ENCODE measurements around the gene DGKQ.

Gene DGKQ

DNA sequence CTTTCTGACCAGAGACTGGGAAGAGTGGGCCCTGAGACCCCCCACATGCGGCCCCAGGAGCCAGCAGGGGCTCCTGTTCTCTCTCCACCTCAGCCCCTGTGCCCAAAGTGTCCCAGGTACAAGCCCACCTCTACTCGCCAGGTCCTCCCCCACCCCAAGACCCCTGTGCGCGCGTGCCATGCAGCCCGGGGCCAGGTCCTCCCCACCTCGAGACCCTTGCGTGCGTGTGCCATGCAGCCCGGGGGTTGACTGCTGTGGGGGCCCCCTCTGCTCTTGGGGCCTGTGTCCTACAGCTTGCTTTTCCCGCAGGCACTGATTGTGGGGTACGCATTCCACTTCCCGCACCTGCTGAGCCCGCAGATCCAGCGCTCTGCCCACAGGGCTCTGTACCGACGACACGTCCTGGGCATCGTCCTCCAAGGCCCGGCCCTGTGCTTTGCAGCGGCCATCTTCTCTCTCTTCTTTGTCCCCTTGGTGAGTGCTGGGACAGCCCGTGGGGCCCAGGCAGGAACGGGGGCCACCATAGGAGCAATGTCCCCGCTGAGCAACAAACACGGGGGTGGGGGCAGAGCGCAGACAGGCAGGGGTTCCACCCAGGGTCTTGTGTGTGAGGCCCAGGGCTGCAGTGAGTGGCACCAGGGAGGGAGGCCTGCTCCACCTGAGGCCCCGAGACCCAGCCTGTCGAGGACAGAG lies 20.3 kb downstream of the DGKQ start:
- no peaks in the 10 kb centered on the region for H3K4me1 ChIP-seq (ENCODE audit: control insufficient read depth, low read length)
- H3K4me3 ChIP-seq (ENCODE audit: low read length), result no peak overlapping the region
- no peaks in the 10 kb centered on the region for H3K27me3 ChIP-seq (ENCODE audit: control insufficient read depth, low read length)
- H3K4me2 ChIP-seq (ENCODE audit: low read length), result no peak overlapping the region
- H3F3A ChIP-seq (ENCODE audit: control insufficient read depth, insufficient read depth), result no peaks in the 10 kb centered on the region
- no peak overlapping the region for H3K27ac ChIP-seq (ENCODE audit: low read depth, low read length)
- no peaks in the 10 kb centered on the region for H3K9me2 ChIP-seq (replicated peaks; ENCODE audit: control insufficient read depth, low read length)
- TF ChIP-seq EZH2phosphoT487 (IDR thresholded peaks at IDR 0.05; ENCODE audit: borderline replicate concordance, low read length), result no peak
- TF ChIP-seq CTCF (IDR thresholded peaks at IDR 0.05; ENCODE audit: low read depth, low read length, poor library complexity, severe bottlenecking), result no peak
- H3K36me3 ChIP-seq (ENCODE audit: control insufficient read depth, low read length), result no peaks in the 10 kb centered on the region
- H3K79me2 ChIP-seq (ENCODE audit: control insufficient read depth, low read length), result no peaks in the 10 kb centered on the region
- 0 out of 2 replicates have a peak, but pooled peaks cover 8% of the 10 kb centered on the region for H4K20me1 ChIP-seq (ENCODE audit: control insufficient read depth, insufficient read depth, low read depth, low read length)
- H3K9me3 ChIP-seq (ENCODE audit: control insufficient read depth, insufficient read depth, low read length), result no peaks in the 10 kb centered on the region

DNA sequence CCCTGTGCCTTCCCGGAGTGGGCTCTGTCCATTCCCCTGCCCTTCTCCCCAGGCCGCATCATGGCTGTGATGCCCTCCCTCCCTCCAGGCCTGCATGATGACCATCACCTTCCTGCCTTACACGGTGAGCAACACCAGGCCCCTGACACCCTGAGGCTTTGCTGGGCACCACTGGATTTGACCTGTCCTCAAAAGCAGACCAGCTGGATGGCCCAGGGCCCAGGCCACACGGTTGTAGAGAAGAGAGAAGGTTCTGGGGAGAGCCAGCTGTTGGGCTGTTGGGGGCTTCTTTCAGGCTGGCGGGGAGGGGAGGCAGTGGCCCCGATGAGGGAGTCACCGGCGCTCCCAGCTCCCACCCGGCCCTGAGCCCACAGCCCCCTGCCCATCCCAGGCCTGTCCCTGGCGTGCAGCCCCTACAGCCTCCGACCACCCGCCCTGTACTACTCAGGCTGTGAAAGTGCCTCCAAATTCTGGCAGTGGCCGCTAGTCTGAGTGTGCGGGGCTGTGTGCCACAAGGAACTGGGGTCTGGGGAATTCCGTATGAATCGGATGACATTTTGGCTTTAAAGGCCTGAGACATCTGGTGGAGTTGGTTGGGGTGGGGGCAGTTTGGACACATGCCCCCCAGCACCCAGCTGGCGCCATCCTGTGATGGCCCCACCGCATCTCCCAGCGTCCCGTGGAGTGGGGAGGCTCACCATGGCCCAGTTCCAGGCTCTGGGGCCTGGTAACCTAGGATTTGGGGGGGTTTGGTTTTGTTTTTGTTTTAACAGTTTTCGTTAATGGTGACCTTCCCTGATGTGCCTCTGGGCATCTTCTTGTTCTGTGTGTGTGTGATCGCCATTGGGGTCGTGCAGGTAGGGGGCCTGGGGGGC lies 21.5 kb downstream of the DGKQ start:
- Histone ChIP-seq H4K20me1 (ENCODE audit: control insufficient read depth, insufficient read depth, low read depth, low read length) (0 out of 2 replicates have a peak, but pooled peaks cover 8% of the 10 kb centered on the region), H3K9me3 (ENCODE audit: control insufficient read depth, insufficient read depth, low read length) (no peaks in the 10 kb centered on the region), H3K36me3 (ENCODE audit: control insufficient read depth, low read length) (no peaks in the 10 kb centered on the region), H3K4me1 (ENCODE audit: control insufficient read depth, low read length) (no peaks in the 10 kb centered on the region), H3K27me3 (ENCODE audit: control insufficient read depth, low read length) (no peaks in the 10 kb centered on the region), H3K9me2 (replicated peaks; ENCODE audit: control insufficient read depth, low read length) (no peaks in the 10 kb centered on the region), H3K79me2 (ENCODE audit: control insufficient read depth, low read length) (no peaks in the 10 kb centered on the region), H3K27ac (ENCODE audit: low read depth, low read length) (no peak overlapping the region), H3F3A (ENCODE audit: control insufficient read depth, insufficient read depth) (no peaks in the 10 kb centered on the region), H3K4me2 (ENCODE audit: low read length) (no peak overlapping the region), H3K4me3 (ENCODE audit: low read length) (no peak overlapping the region)
- TF ChIP-seq CTCF (IDR thresholded peaks at IDR 0.05; ENCODE audit: low read depth, low read length, poor library complexity, severe bottlenecking) (no peak), EZH2phosphoT487 (IDR thresholded peaks at IDR 0.05; ENCODE audit: borderline replicate concordance, low read length) (no peak)

DNA sequence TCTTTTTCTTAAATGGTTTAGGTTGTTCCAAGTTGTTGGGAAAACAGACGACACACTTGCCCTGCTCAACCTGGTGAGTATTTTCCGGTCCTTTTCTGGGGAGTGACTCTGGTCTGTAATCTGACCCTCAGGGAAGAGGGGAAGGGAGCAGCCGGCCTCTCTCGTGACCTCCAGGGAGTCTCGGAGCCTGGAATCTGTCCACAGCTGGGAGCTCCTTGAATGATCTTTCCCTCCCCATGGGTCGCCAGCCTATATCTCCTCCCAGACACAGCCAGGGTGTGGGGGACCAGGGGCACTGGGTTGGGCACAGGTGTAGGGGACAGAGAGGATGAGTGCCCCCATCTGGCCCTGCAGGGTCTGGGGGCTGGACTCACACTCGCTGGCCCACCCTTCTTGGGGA lies 22.2 kb downstream of the DGKQ start:
- Histone ChIP-seq H3K4me1 (ENCODE audit: control insufficient read depth, low read length) (no peaks in the 10 kb centered on the region), H3K4me2 (ENCODE audit: low read length) (no peak overlapping the region), H3K79me2 (ENCODE audit: control insufficient read depth, low read length) (no peaks in the 10 kb centered on the region), H4K20me1 (ENCODE audit: control insufficient read depth, insufficient read depth, low read depth, low read length) (0 out of 2 replicates have a peak, but pooled peaks cover 8% of the 10 kb centered on the region), H3K9me3 (ENCODE audit: control insufficient read depth, insufficient read depth, low read length) (no peaks in the 10 kb centered on the region), H3K27ac (ENCODE audit: low read depth, low read length) (no peak overlapping the region), H3K36me3 (ENCODE audit: control insufficient read depth, low read length) (no peaks in the 10 kb centered on the region), H3K4me3 (ENCODE audit: low read length) (no peak overlapping the region), H3F3A (ENCODE audit: control insufficient read depth, insufficient read depth) (no peaks in the 10 kb centered on the region), H3K27me3 (ENCODE audit: control insufficient read depth, low read length) (no peaks in the 10 kb centered on the region), H3K9me2 (replicated peaks; ENCODE audit: control insufficient read depth, low read length) (no peaks in the 10 kb centered on the region)
- TF ChIP-seq CTCF (IDR thresholded peaks at IDR 0.05; ENCODE audit: low read depth, low read length, poor library complexity, severe bottlenecking), result no peak
- TF ChIP-seq EZH2phosphoT487 (IDR thresholded peaks at IDR 0.05; ENCODE audit: borderline replicate concordance, low read length), result no peak

All from DOHH2 (cell line).